Endothelial cell (in vitro differentiated cells): ENCODE measurements around the gene MAGI2. TPM values are rescaled to one million over a fixed set of nuclear protein-coding genes. Genes with fewer than 3 reads are reported as not detected.

Source experiments
- DNase-seq: peaks from one replicate; pipeline ENCODE4 v3.0.0; 2021; ENCODE audit warnings: low spot score
- H3K27ac Mint-ChIP-seq: one replicate; pipeline ENCODE4 v1.8.0; 2021; ENCODE audit warnings: mixed read lengths, inconsistent platforms; ENCODE audit not compliant: unreplicated experiment
- H3K27me3 Mint-ChIP-seq: one replicate; pipeline ENCODE4 v1.8.0; 2021; ENCODE audit warnings: mild to moderate bottlenecking, moderate library complexity, mixed read lengths, inconsistent platforms; ENCODE audit not compliant: unreplicated experiment
- H3K36me3 Mint-ChIP-seq: one replicate; pipeline ENCODE4 v1.8.0; 2021; ENCODE audit warnings: mild to moderate bottlenecking, low read depth, mixed read lengths, inconsistent platforms; ENCODE audit not compliant: unreplicated experiment
- H3K4me1 Mint-ChIP-seq: one replicate; pipeline ENCODE4 v1.8.0; 2021; ENCODE audit warnings: mild to moderate bottlenecking, mixed read lengths, inconsistent platforms; ENCODE audit not compliant: unreplicated experiment
- H3K4me3 Mint-ChIP-seq: one replicate; pipeline ENCODE4 v1.8.0; 2021; ENCODE audit warnings: mild to moderate bottlenecking, mixed read lengths, inconsistent platforms; ENCODE audit not compliant: unreplicated experiment
- H3K9me3 Mint-ChIP-seq: one replicate; pipeline ENCODE4 v1.8.0; 2021; ENCODE audit warnings: mixed read lengths, inconsistent platforms; ENCODE audit not compliant: unreplicated experiment
- CTCF ChIP-seq: fragments of 200-600 bp; sonication (generic); IDR thresholded peaks from one replicate; pipeline ENCODE4 v1.5.0; 2021; ENCODE audit warnings: antibody characterized with exemption; ENCODE audit not compliant: unreplicated experiment
- total RNA-seq: library from RNA; stranded (reverse); fragmentation: NEBNext Ultra II Directional; extraction: Animal tissue kit (Norgen Biotek cat#: 25700); gene quantifications from one replicate; pipeline ENCODE4 v1.2.1, GENCODE V29; 2021; ENCODE audit not compliant: unreplicated experiment

The MAGI2 gene
- total RNA-seq, 1 donor from 2014 or later, result 6.3 TPM

DNA sequence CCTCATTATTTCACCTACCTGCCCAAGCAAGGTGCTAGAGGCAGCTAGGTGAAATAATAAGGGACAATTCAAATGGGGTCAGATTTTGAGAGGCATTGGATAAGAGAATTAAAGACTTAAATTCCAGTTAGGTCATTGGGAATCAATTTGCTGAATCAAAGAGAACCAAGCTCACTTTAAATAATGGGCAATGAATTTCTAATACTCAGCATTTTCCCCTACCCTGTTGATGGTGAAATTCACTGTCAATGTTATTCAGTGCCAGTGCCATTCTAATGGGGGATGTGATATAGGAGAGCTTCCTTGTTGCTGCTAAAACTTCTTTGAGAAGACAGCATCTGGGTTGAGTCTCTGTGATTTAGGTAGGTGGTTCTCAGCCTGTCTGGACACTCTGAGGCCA lies 1145.6 kb downstream of the MAGI2 start:
- DNase-seq, result no peak
- no peak for TF ChIP-seq CTCF
- no peak overlapping the region for H3K4me3 Mint-ChIP-seq
- no peak overlapping the region for H3K27ac Mint-ChIP-seq
- no peaks in the 10 kb centered on the region for H3K36me3 Mint-ChIP-seq
- no peaks in the 10 kb centered on the region for H3K27me3 Mint-ChIP-seq
- no peaks in the 10 kb centered on the region for H3K4me1 Mint-ChIP-seq
- H3K9me3 Mint-ChIP-seq, result no peaks in the 10 kb centered on the region

DNA sequence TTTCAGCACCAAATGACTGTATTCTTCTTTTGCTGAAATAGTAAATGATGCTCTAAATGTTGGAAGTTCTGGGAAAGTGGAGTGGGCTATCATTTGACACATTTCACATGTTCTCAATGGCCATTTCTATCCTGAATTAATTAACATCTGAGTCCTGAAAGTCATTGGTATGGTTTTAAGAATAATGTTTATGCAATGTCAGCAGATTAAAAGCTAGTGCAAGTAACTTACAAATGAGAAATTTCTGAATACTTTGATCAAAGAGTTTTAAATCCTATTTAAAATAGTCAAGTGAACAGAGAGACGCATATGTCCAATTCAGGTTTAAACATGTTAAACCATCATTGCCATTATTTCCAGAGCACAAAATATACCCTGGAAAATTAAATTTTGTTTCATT lies 1146.8 kb downstream of the MAGI2 start:
- Mint-ChIP-seq H3K27ac (no peak overlapping the region), H3K4me3 (no peak overlapping the region), H3K9me3 (no peaks in the 10 kb centered on the region), H3K27me3 (no peaks in the 10 kb centered on the region), H3K4me1 (no peaks in the 10 kb centered on the region), H3K36me3 (no peaks in the 10 kb centered on the region)
- no peak for DNase-seq
- TF ChIP-seq CTCF, result no peak

DNA sequence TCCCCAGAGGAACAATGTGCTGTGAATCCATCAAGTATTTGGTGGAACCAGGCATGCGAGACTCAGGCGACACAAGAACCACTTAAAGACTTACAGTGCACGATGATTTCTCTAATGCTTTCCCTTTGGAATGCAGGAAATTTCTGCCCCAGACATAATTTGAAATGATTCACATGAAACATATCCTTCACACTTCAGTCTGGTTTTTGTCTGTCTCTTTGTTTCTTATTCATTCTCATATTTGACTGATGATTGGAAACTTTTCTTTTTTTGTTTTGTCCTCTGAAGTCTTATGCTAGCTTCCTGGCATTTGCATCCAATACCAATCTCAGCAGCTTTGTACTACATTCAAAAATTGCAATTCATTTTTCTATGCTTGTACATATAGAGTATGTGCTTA lies 1152.1 kb downstream of the MAGI2 start:
- no peaks in the 10 kb centered on the region for H3K36me3 Mint-ChIP-seq
- TF ChIP-seq CTCF, result no peak
- no peaks in the 10 kb centered on the region for H3K9me3 Mint-ChIP-seq
- no peak overlapping the region for H3K4me3 Mint-ChIP-seq
- no peaks in the 10 kb centered on the region for H3K27me3 Mint-ChIP-seq
- H3K4me1 Mint-ChIP-seq, result no peaks in the 10 kb centered on the region
- no peak for DNase-seq
- no peak overlapping the region for H3K27ac Mint-ChIP-seq

DNA sequence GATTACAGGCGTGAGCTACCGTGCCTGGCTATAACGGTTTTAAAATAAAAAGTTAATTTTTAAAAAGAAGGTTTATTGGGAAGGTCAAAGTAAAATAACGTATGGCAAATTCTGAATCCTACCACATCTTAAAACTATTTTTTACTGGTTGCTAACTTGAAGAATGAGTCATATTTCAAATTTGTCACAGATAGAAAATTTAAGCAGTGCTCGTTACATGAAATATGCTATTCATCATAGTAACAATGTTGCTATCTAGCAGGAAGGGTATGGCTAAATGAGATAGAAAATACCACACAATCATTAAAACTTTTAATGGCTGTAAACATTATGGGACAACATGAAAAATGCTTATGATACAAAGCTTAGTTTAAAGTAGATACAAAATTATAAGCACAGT lies 1154.4 kb downstream of the MAGI2 start:
- no peak for TF ChIP-seq CTCF
- no peak overlapping the region for H3K27ac Mint-ChIP-seq
- DNase-seq, result no peak
- H3K27me3 Mint-ChIP-seq, result no peaks in the 10 kb centered on the region
- no peaks in the 10 kb centered on the region for H3K9me3 Mint-ChIP-seq
- no peaks in the 10 kb centered on the region for H3K4me1 Mint-ChIP-seq
- no peaks in the 10 kb centered on the region for H3K36me3 Mint-ChIP-seq
- no peak overlapping the region for H3K4me3 Mint-ChIP-seq

DNA sequence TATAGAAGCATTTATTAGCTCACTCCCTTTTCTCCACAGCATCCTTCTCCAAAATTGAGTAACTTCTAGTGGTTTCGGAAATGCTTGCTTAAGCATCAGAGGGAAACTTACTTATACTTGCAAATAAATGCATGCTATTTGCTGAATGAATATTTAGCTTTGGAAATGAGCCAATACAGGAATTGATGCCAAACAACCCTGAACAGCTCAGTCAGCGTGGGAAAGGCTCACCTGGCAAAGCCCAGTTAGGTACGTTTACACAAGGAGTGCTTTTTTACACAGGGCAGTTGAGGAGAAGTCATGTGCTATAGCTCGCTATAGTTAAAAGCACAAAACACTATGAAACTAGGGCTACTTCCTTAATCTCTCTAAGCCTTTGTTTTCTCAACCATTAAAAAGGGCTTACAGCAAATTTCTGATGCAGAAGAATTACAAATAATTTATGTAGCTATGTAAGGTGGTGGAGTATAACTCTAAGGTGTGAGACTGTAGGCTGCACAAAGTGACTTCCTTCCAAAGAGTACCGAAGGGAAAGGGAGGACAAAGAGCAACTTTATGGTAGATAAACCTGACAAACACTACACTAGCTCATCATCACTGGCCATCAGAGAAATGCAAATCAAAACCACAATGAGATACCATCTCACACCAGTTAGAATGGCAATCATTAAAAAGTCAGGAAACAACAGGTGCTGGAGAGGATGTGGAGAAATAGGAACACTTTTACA lies 1156.7 kb downstream of the MAGI2 start:
- DNase-seq, result no peak
- Mint-ChIP-seq H3K27me3 (no peaks in the 10 kb centered on the region), H3K4me1 (no peaks in the 10 kb centered on the region), H3K36me3 (no peaks in the 10 kb centered on the region), H3K27ac (no peak overlapping the region), H3K9me3 (no peaks in the 10 kb centered on the region), H3K4me3 (no peak overlapping the region)
- TF ChIP-seq CTCF, result no peak
